ENCODE measurements around the gene CLDN19. TPM values are rescaled to one million over a fixed set of nuclear protein-coding genes. Genes with fewer than 3 reads are reported as not detected.

Gene CLDN19
- total RNA-seq, 1 experiment from 2014 or later: 12.5 TPM

- no peak overlapping the region for H3K56ac ChIP-seq (ENCODE audit: insufficient read length, low read depth, low read length)
- no peak overlapping the region for H2BK12ac ChIP-seq (ENCODE audit: insufficient read length, low read depth, low read length)
- no peaks in the 10 kb centered on the region for H3K9me3 Mint-ChIP-seq
- H3K14ac ChIP-seq (ENCODE audit: insufficient read depth, low read length): no peak overlapping the region
- no peak overlapping the region for H3K18ac ChIP-seq (ENCODE audit: insufficient read length, low read depth, low read length)
- no peaks in the 10 kb centered on the region for H4K20me1 ChIP-seq (ENCODE audit: control insufficient read depth, insufficient read depth, insufficient read length)
- H2AK5ac ChIP-seq (ENCODE audit: insufficient read length, low read length): no peak overlapping the region
- no peaks in the 10 kb centered on the region for H3K23me2 ChIP-seq (ENCODE audit: insufficient read length, low read depth, low read length, poor library complexity, severe bottlenecking)
- H2BK20ac ChIP-seq (ENCODE audit: low read depth, low read length, poor library complexity, severe bottlenecking): no peak overlapping the region
- H3K27ac Mint-ChIP-seq: no peak overlapping the region
- TF ChIP-seq, protein P1, sequence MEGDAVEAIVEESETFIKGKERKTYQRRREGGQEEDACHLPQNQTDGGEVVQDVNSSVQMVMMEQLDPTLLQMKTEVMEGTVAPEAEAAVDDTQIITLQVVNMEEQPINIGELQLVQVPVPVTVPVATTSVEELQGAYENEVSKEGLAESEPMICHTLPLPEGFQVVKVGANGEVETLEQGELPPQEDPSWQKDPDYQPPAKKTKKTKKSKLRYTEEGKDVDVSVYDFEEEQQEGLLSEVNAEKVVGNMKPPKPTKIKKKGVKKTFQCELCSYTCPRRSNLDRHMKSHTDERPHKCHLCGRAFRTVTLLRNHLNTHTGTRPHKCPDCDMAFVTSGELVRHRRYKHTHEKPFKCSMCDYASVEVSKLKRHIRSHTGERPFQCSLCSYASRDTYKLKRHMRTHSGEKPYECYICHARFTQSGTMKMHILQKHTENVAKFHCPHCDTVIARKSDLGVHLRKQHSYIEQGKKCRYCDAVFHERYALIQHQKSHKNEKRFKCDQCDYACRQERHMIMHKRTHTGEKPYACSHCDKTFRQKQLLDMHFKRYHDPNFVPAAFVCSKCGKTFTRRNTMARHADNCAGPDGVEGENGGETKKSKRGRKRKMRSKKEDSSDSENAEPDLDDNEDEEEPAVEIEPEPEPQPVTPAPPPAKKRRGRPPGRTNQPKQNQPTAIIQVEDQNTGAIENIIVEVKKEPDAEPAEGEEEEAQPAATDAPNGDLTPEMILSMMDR (conservative IDR thresholded peaks at IDR 0.05): peak; percentile 19; the same call in 1 of the 3 replicates
- no peak overlapping the region for H2BK15ac ChIP-seq (ENCODE audit: low read depth, low read length)
- no peaks in the 10 kb centered on the region for H3K27me3 ChIP-seq (ENCODE audit: insufficient read depth, low read length)
- H3K9ac ChIP-seq (ENCODE audit: extremely low read depth, insufficient read length, low read length): no peak overlapping the region
- H3K9me3 ChIP-seq (ENCODE audit: control insufficient read depth, low read depth, low read length): no peaks in the 10 kb centered on the region
- no peaks in the 10 kb centered on the region for H3K27me3 Mint-ChIP-seq (ENCODE audit: low read depth)
- H4K5ac ChIP-seq (ENCODE audit: insufficient read length, low read depth, low read length): no peak overlapping the region
- no peak overlapping the region for H3K23ac ChIP-seq (ENCODE audit: insufficient read length, low read depth, low read length)
- peaks cover 79% of the 10 kb centered on the region for H3K79me2 ChIP-seq (ENCODE audit: insufficient read depth, low read length)
- DNase-seq: no peak
- no peak overlapping the region for H4K91ac ChIP-seq (ENCODE audit: insufficient read length, low read depth, low read length)
- no peak overlapping the region for H3K4me2 ChIP-seq (ENCODE audit: insufficient read depth, insufficient read length, low read length)
- no peak overlapping the region for H2BK120ac ChIP-seq (ENCODE audit: low read depth, low read length, poor library complexity, severe bottlenecking)
- no peak overlapping the region for H2AFZ ChIP-seq (ENCODE audit: low read length)
- no peak overlapping the region for H2BK5ac ChIP-seq (ENCODE audit: insufficient read length, low read length)
- H4K8ac ChIP-seq (replicated peaks; ENCODE audit: insufficient read length, low read depth, low read length): no peak overlapping the region
- H3K27ac ChIP-seq (ENCODE audit: insufficient read length, low read depth, low read length): no peak overlapping the region
- H3K4me1 ChIP-seq (ENCODE audit: insufficient read depth, low read length): no peaks in the 10 kb centered on the region
- no peak overlapping the region for H3K4ac ChIP-seq (ENCODE audit: low read depth, low read length)
- whole genome bisulfite sequencing (ENCODE audit: extremely low coverage, insufficient read length, low lambda C conversion rate): no CpG with 5 or more reads among the region's 1 CpG
- no peak overlapping the region for H3T11ph ChIP-seq (ENCODE audit: low read length)
- H3K4me3 Mint-ChIP-seq: no peak overlapping the region
- peaks cover 6% of the 10 kb centered on the region for H3K79me1 ChIP-seq (ENCODE audit: insufficient read depth, low read depth, low read length, poor library complexity, severe bottlenecking)
- H3K4me1 Mint-ChIP-seq: peaks cover 53 to 60% of the 10 kb centered on the region in 2 experiments
- peaks cover 18 to 58% (median 52%) of the 10 kb centered on the region in 3 experiments for H3K36me3 Mint-ChIP-seq (ENCODE audit: insufficient read depth in 1 of 3, low read depth in 3 of 3)
These were observed 49.4 kb downstream of the CLDN19 start for GRCh38 chr1:42690477-42691156.

All from H9 (cell line).